Fibroblast of mammary gland (primary cell): ENCODE data around the gene RAB8A.
A peak's percentile ranks its signal among the peaks of the same experiment; 100 is the strongest.

Source experiments
- DNase-seq: peaks from one replicate; pipeline ENCODE4 v3.0.0-alpha.2; 2010; ENCODE audit warnings: low read depth
- H3K4me3 ChIP-seq: 2 replicates; pipeline ENCODE4 v1.5.1; 2011; ENCODE audit warnings: low read depth, mild to moderate bottlenecking, low read length, moderate library complexity; ENCODE audit not compliant: control insufficient read depth
- CTCF ChIP-seq: conservative IDR thresholded peaks from 2 replicates; pipeline ENCODE4 v1.5.1; 2011; ENCODE audit warnings: low read depth, low read length, inconsistent platforms; ENCODE audit not compliant: control insufficient read depth, insufficient read depth

RAB8A gene

GRCh38 chr19:16111160-16111908, at the start of gene RAB8A:
Gene RAB8A, plus strand, starts transcription at chr19:16111889. Its CDS starts 13 bp downstream, at chr19:16111902.
- TF ChIP-seq CTCF: peak; percentile 62
- peak within 1 kb of the TSS; percentile 93 for H3K4me3 ChIP-seq
- peak; percentile 98 for DNase-seq

- DNase-seq: no peak
- TF ChIP-seq CTCF: no peak
- no peak overlapping the region for H3K4me3 ChIP-seq
These were observed 49.7 kb upstream of the RAB8A start for GRCh38 chr19:16061943-16062342.

- DNase-seq: no peak
- peak; percentile 94 for TF ChIP-seq CTCF
- H3K4me3 ChIP-seq: no peak overlapping the region
These were observed 48.9 kb upstream of the RAB8A start for GRCh38 chr19:16062789-16063188.

- no peak overlapping the region for H3K4me3 ChIP-seq
- DNase-seq: peak; percentile 40
- no peak for TF ChIP-seq CTCF
These were observed 47.3 kb upstream of the RAB8A start for GRCh38 chr19:16064209-16064889.

- peak; percentile 15 for TF ChIP-seq CTCF
- peak; percentile 86 for DNase-seq
- H3K4me3 ChIP-seq: no peak overlapping the region
These were observed 45.0 kb upstream of the RAB8A start for GRCh38 chr19:16066611-16067104.

- no peak for TF ChIP-seq CTCF
- peak; percentile 90 for DNase-seq
- H3K4me3 ChIP-seq: peak overlapping the region; percentile 66
These were observed 44.3 kb upstream of the RAB8A start for GRCh38 chr19:16067205-16067938.
